Transverse colon (tissue), 4 donors: ENCODE results near the gene TXNDC17. TPM values are rescaled to one million over a fixed set of nuclear protein-coding genes. Genes with fewer than 3 reads are reported as not detected.

Experiments
- DNase-seq: peaks from one replicate; pipeline ENCODE4 v3.0.0-alpha.2; 2019
- H3K27ac ChIP-seq, 4 donors: fragments of 200-600 bp; sonication (generic); 2 replicates each; pipeline ENCODE4 v1.5.1; 2016 to 2018; ENCODE audit warnings: inconsistent platforms in 4 of 4
- H3K27me3 ChIP-seq: fragments of 200-600 bp; sonication (generic); 2 replicates; pipeline ENCODE4 v1.5.1; 2017; ENCODE audit warnings: inconsistent platforms
- H3K36me3 ChIP-seq, 4 donors: fragments of 200-600 bp; sonication (generic); 2 replicates each; pipeline ENCODE4 v1.5.1; 2017 to 2019; ENCODE audit warnings: inconsistent platforms in 4 of 4
- H3K4me1 ChIP-seq, 4 donors: fragments of 200-600 bp; sonication (generic); 2 replicates each; pipeline ENCODE4 v1.5.1; 2017 to 2020; ENCODE audit warnings: inconsistent platforms in 4 of 4
- H3K4me3 ChIP-seq, 4 donors: fragments of 200-600 bp; sonication (generic); 1 replicate in 1 of 4; 2 replicates in 3 of 4; pipeline versions ENCODE4 v1.5.1 to v1.6.1; 2017 to 2019; ENCODE audit warnings: inconsistent platforms in 4 of 4
- H3K9me3 ChIP-seq, 2 donors: fragments of 200-600 bp; sonication (generic); 2 replicates each; pipeline ENCODE4 v1.5.1; 2017 to 2019; ENCODE audit warnings: inconsistent platforms in 2 of 2
- EP300 ChIP-seq: sonication (generic); formaldehyde crosslinking; IDR thresholded peaks from one replicate; pipeline ENCODE4 v1.6.1; 2017; ENCODE audit warnings: antibody characterized with exemption, low read depth
- POLR2A ChIP-seq: fragments of 450-650 bp; IDR thresholded peaks from one replicate; pipeline ENCODE4 v1.6.1; 2016; ENCODE audit warnings: antibody characterized with exemption, mild to moderate bottlenecking, moderate library complexity
- POLR2AphosphoS5 ChIP-seq, 3 donors: sonication (generic); formaldehyde crosslinking; IDR thresholded peaks; one replicate each; pipeline ENCODE4 v1.6.1; 2016; ENCODE audit warnings: antibody characterized with exemption in 3 of 3
- WGBS, 2 donors: methylation state at CpG; one replicate each; pipeline ENCODE4 v1.1.5; 2018; ENCODE audit warnings: low coverage in 1 of 2; 5-methylcytosine and 5-hydroxymethylcytosine counted together
- in situ Hi-C, 4 donors: fragments of 200-750 bp; cut with MboI; loops; one replicate each; pipeline versions ENCODE4 v1.15.0 to v1.15.1; 2017; ENCODE audit warnings: low sequenced_read_pairs in 3 of 4, low pct_ligation_motif_present in 1 of 4, low pct_unique_long_range_greater_than_20kb in 1 of 4
- intact Hi-C: fragments of 100-400 bp; cut with DNase I; formaldehyde crosslinking; loops from one replicate; pipeline ENCODE4 v1.15.1; 2023; ENCODE audit warnings: low total_unique reads
- total RNA-seq, 4 donors: library from RNA; depleted of rRNA; stranded (reverse); fragments of >200 nt; gene quantifications; one replicate each; pipeline ENCODE4 v1.1.0, GENCODE V29; 2016
- TF ChIP-seq, protein P1 (sequence below), 5 experiments: fragments of 200-600 bp in 3 of 5; fragments of 450-650 bp in 2 of 5; sonication (generic) in 3 of 5; IDR thresholded peaks; 1 replicate in 2 of 5; 2 replicates in 3 of 5; pipeline ENCODE4 v1.5.1; 2016 to 2017; ENCODE audit warnings: antibody characterized with exemption in 5 of 5, inconsistent platforms in 3 of 5, mild to moderate bottlenecking in 2 of 5, moderate library complexity in 1 of 5

TXNDC17 gene
- total RNA-seq, 4 donors from 2014 or later, result 60.2 to 439 (median 238) TPM

DNA sequence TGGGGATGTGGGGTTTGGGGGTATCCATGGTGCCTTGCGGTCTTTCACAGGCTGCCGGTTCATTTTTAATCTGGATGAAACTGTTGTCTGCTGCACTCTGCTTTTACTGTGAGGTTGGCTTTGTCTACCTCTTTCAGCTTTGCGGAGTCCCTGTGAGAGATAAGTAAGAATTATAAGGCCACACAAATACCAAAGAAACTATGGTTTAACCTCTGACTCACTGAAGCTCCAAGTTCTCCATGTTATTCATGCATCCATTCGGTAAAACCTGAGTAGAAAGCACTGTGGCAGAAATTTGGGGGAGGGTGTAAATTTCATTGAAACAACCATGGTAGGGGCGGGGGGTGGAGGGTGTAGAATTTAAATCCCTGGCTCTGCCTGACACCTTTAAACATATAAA lies 30.8 kb upstream of the TXNDC17 start:
- Histone ChIP-seq H3K27ac (no peak overlapping the region), H3K27me3 (no peaks in the 10 kb centered on the region), H3K9me3 (no peaks in the 10 kb centered on the region), H3K4me1 (no peaks in the 10 kb centered on the region), H3K4me3 (no peak overlapping the region), H3K36me3 (peaks cover 0 to 54% (median 22%) of the 10 kb centered on the region in 4 donors)
- WGBS, 2 donors, result 93 to 100% methylated on average over 3 to 5 of the region's 5 CpGs
- no peak for DNase-seq
- in situ Hi-C loops, result no loop called here
- TF ChIP-seq POLR2A, result no peak
- TF ChIP-seq, protein P1, sequence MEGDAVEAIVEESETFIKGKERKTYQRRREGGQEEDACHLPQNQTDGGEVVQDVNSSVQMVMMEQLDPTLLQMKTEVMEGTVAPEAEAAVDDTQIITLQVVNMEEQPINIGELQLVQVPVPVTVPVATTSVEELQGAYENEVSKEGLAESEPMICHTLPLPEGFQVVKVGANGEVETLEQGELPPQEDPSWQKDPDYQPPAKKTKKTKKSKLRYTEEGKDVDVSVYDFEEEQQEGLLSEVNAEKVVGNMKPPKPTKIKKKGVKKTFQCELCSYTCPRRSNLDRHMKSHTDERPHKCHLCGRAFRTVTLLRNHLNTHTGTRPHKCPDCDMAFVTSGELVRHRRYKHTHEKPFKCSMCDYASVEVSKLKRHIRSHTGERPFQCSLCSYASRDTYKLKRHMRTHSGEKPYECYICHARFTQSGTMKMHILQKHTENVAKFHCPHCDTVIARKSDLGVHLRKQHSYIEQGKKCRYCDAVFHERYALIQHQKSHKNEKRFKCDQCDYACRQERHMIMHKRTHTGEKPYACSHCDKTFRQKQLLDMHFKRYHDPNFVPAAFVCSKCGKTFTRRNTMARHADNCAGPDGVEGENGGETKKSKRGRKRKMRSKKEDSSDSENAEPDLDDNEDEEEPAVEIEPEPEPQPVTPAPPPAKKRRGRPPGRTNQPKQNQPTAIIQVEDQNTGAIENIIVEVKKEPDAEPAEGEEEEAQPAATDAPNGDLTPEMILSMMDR (IDR thresholded peaks at IDR 0.05), result no peak
- no peak for TF ChIP-seq POLR2AphosphoS5 (IDR thresholded peaks at IDR 0.05)
- no peak for TF ChIP-seq EP300
- intact Hi-C loops, result loop anchor here (10.0 kb wide), 1 partner anchor 135 kb away; no protein-coding TSS in a partner anchor

DNA sequence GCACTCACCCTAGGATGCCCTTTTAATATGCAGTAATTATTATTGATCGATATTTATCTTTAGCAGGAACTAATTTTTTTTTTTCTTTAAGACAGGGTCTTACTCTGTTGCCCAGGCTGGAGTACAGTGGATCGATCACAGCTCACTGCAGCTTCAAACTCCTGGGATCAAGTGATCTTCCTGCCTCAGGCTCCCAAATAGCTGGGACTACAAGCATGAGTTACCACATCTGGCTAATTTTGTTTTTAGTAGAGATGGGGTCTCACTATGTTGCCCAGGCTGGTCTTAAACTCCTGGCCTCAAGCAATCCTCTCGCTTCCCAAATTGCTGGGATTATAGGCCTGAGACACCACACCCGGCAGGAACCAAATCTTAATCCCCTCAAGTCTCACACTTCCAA lies 29.6 kb upstream of the TXNDC17 start:
- in situ Hi-C loops, result no loop called here
- Histone ChIP-seq H3K4me3 (no peak overlapping the region), H3K36me3 (peaks cover 0 to 53% (median 21%) of the 10 kb centered on the region in 4 donors), H3K27ac (no peak overlapping the region), H3K9me3 (no peaks in the 10 kb centered on the region), H3K27me3 (no peaks in the 10 kb centered on the region), H3K4me1 (no peaks in the 10 kb centered on the region)
- TF ChIP-seq, protein P1 (IDR thresholded peaks at IDR 0.05), result no peak
- no peak for TF ChIP-seq POLR2AphosphoS5 (IDR thresholded peaks at IDR 0.05)
- TF ChIP-seq EP300, result no peak
- no peak for TF ChIP-seq POLR2A
- DNase-seq, result no peak
- WGBS, 2 donors, result 87 to 96% methylated on average over 3 to 4 of the region's 4 CpGs
- intact Hi-C loops, result loop anchor here (10.0 kb wide), 1 partner anchor 136 kb away; no protein-coding TSS in a partner anchor

DNA sequence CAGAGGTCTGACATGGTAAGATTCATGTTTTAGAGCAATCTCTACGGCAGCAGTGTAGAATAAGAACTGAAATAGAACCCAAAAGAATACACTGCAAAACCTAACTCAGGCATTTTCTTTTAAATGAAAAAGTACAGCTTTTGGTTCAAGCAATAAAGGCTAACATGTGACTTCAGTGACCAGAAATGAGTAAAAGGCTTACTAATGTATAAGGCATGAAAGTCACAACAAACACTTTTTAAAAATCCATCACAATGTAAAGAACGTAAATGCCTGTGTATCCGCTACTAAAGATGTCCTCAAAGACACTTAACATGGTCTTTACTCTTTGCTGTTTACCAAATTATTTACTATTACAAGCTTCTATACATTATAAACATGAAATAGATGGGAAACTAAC lies 16.9 kb upstream of the TXNDC17 start:
- Histone ChIP-seq H3K27ac (no peak overlapping the region), H3K4me3 (no peak overlapping the region), H3K27me3 (no peaks in the 10 kb centered on the region), H3K9me3 (no peaks in the 10 kb centered on the region), H3K36me3 (peaks cover 0 to 29% (median 5%) of the 10 kb centered on the region in 4 donors), H3K4me1 (peaks cover 0 to 4% (median 0%) of the 10 kb centered on the region in 4 donors)
- DNase-seq, result no peak
- no peak for TF ChIP-seq POLR2A
- TF ChIP-seq EP300, result no peak
- TF ChIP-seq, protein P1 (IDR thresholded peaks at IDR 0.05), result no peak
- TF ChIP-seq POLR2AphosphoS5 (IDR thresholded peaks at IDR 0.05), result no peak
- intact Hi-C loops (no loop called here), in situ Hi-C loops (no loop called here)
- WGBS, 2 donors, result 94 to 100% methylated on average over 2 to 3 of the region's 3 CpGs

DNA sequence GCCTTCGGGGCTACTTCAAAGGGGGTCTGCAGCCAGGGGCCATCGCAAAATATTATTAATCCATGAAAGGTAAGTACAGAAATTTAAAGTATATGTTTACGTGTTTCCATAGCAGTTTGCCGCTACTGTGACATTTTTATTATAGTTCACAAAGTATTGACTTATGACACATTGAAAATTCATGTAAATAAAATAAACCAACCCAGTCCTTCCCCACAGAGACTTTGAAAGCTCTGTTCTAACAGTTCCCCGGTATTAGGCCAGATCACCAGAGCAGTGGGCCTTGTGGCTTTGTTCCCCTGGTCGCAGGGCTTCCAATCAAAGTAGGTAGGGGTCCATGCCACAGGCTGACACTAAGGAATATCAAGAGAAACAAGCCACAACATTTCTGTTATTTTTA lies 14.2 kb upstream of the TXNDC17 start:
- H3K36me3 ChIP-seq, result peaks cover 0 to 21% (median 5%) of the 10 kb centered on the region in 4 donors
- DNase-seq, result no peak
- 75 to 79% methylated on average over 5 to 6 of the region's 6 CpGs for WGBS, 2 donors
- in situ Hi-C loops, result loop anchor here (25.0 kb wide), 2 partner anchors 164 to 386 kb away; partner anchors contain the start of genes BCL6B (in 1 of the 4) and RNASEK (in 1 of the 4)
- no peak overlapping the region for H3K27ac ChIP-seq
- no peak overlapping the region for H3K4me3 ChIP-seq
- H3K9me3 ChIP-seq, result no peaks in the 10 kb centered on the region
- H3K27me3 ChIP-seq, result no peaks in the 10 kb centered on the region
- TF ChIP-seq EP300 (no peak), POLR2AphosphoS5 (IDR thresholded peaks at IDR 0.05) (no peak), POLR2A (no peak)
- TF ChIP-seq, protein P1 (IDR thresholded peaks at IDR 0.05), result no peak
- intact Hi-C loops, result no loop called here
- peaks cover 0 to 4% (median 2%) of the 10 kb centered on the region in 4 donors for H3K4me1 ChIP-seq
